NCI-H2029 treated with DMSO at 0.1 percent for 48 hours (cell line): ENCODE results near the gene MND1.
"Not testable (repeated sequence)": the region's sequence is repeated elsewhere in the genome, so short reads cannot be mapped to it uniquely, and the experiment has no call there.

Source experiments
- DNase-seq: peaks from one replicate; lab custom pipeline; 2025; lab: John Stamatoyannopoulos, UW

Gene MND1

DNA sequence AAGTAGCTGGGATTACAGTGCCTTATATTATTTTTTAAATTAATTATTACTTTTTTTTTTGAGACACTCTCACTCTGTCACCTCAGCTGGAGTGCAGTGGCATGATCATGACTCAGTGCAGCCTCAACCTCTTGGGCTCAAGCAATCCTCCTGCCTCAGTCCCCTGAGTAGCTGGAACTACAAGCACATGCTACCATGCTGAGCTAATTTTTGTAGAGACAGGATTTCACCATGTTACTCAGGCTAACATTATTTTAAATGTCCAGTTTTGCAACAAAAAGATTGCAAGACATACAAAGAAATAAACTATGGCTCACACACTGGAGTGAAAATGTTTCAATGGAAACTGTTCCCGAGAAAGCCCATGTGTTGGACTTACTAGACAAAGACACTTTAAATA is 59.2 kb downstream of the MND1 start:
- DNase-seq = no peak

DNA sequence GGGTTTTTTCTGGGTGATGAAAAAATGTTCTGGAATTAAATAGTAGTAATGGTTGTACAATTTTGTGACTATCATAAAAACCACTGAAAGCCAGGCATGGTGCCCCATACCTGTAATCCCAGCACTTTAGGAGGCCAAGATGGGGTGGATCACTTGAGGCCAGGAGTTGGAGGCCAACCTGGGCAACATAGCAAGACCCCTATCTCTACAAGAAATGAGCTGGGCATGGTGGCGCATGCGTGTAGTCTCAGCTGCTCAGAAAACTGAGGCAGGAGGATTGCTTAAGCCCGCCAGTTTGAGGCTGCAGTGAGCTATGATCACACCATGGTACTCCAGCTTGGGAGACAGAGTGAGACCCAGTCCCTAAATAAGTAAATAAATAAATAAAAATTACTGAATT is 63.4 kb downstream of the MND1 start:
- DNase-seq = no peak

DNA sequence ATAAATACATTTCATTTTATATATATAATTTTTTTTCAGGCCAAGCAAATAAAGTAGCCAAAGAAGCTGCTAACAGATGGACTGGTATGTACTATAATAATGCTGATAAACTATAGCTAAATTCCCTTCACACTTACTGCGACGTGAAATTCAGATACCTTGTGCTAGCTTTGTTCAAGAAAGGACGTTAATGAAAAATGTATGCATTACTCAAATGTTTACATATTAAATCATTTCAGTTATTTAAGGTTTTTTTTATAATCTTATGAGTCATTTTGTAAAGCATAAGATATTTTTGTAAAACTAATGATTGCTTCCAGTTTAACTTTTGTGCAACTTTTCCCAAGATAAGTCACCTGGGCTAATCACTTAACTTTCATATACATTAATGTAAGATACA is 64.4 kb downstream of the MND1 start:
- no peak for DNase-seq

DNA sequence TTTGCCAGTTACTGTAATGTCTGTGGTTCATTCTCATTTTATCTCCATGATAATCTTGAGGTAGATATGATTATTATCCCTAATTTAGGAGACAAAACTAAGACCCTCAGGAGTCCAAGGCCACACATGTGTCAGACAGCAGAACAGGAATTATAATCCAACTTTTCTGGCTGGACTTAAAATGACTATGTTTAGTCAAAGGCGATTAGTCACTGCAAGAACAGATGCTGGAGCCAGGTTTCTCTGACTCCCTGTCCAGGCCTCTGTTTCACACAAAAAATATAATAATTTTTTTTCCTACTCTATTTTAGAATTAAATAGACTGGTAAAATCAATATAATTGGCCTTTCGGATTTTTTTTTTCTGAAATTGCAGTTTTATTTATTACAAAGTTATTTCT is 64.9 kb downstream of the MND1 start:
- no peak for DNase-seq

DNA sequence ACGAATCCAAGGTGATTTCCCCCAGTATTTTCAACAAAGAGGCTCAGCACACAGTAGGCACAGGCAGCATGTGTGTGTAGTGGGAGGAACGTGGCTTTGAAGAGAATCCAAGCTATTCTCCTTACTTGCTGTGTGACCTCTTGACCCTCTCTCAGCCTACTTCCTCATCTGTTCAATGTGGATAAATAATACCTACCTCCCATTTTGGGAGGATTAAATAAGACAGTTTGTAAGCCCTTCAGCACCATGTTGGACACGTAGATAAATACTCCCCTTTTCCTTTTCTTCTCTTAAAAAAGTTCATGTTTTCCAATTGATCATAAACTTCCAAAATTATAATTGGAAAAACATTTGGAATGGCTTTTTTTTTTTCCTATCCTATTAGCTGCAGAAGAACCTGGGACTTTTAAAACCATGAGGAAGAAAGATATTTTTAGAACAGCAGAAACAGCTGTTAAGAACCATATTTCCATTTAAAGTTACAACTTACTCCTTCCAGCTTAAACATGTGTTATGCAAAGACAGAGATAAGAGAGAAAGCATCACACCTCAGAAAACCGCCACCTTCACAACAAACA is 65.5 kb downstream of the MND1 start:
- DNase-seq = no peak

DNA sequence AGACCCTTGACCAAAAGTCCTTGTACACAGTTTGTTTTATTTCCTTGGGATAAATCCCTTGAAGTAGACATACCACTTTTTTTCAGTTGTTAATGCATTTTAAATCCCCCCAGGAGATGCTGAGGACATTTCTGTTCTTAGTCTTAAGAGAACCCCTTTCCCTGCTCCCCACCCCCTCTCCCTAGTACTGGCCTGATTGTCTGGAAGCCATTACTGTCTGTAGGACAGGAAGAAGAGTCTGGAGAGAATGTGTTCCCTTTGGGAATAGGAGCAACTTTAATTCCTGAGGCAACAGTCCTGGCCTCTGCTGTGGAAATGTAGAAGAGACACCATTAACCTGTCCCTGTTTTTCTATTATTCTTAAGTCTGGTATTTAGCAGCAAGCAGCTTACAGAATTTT is 69.4 kb downstream of the MND1 start:
- no peak for DNase-seq

DNA sequence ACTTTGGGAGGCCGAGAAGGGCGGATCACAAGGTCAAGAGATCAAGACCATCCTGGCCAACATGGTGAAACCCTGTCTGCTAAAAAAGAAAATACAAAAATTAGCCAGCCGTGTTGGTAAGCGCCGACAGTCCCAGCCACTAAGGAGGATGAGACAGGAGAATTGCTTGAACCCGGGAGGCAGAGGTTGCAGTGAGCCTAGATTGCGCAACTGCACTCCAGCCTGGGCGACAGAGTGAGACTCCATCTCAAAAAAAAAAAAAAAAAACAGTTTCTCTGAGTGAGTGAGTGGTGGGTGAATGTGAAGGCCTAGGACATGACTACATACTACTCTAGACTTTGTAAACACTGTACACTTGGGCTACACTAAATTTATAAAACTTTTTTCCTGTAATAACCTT is 72.0 kb downstream of the MND1 start:
- not testable (repeated sequence) for DNase-seq

DNA sequence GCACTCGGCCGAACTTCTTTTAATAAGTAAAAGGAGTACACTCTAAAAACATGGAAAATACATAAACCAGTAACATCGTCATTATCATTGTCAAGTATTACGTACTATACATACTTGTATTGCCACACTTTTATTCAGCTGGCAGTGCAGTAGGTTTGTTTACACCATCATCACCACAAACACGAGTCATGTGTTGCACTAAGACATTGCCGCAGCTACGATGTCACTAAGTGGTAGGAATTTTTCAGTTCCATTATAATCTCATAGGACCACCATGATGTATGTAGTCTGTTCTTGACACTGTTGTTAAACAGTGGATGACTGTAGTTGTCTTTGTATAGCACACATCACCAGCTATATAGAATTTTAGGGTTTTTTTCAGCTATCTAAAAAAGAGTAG is 73.6 kb downstream of the MND1 start:
- no peak for DNase-seq

DNA sequence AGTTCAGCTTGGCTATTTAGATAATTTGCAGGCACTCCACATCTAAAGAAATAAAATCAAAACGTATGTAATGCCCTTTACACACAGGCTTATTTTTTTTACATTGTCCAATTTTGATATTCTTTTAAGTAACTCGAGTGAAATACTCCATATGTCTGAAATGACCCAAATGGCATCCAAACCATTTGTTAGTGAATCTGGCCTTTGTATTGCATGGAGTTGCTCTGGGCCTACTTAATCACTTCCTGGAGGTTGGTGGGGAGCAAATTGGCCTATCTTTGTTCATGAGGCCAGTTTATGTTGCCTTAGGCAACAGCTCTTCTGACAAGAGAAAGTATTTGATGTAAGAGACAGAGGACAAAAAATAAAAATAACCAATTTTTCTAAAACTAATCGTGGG is 74.1 kb downstream of the MND1 start:
- DNase-seq = no peak

DNA sequence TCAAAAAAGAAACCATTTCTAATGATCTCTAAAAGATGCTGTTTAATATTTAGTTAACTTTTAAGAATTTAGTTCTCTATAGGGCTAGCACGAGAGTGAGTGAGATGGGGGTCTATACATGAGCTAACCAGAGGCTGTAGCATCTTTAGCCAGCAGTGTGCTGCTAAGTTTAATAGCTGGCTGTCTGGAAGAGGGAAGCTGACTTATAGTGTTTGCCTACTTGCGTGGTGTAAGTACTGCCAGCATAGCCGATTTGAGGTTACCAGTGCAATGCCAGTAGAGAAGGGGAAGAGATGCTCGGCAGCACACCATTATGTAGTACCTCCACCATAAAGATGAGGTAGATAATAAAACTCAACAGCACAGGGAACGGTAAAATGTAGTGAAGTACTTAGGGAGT is 74.5 kb downstream of the MND1 start:
- DNase-seq = no peak

DNA sequence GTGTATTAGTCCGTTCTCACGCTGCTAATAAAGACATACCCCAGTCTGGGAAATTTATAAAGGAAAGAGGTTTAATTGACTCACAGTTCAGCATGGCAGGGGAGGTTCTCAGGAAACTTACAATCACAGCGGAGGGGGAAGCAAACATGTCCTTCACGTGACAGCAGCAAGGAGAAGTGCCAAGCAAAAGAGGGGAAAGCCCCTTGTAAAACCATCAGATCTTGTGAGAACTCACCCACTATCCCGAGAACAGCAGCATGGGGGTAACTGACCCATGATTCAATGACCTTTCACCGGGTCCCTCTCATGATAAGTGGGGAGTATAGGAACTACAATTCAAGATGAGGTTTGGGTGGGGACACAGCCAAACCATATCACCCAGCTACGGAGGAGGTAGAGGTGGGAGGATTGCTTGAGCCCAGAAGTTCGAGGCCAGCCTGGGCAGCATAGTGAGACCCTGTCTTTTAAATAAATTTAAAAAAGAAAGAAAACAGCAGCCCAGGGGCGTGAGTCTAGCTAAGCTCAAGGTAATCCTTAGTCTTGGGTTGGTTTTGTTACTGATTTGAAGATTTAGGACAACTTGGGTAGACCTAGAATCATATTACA is 75.3 kb downstream of the MND1 start:
- no peak for DNase-seq

GRCh38 chr4:153420361-153420760 is 75.9 kb downstream of the MND1 start:
- no peak for DNase-seq

- DNase-seq = no peak
Observed at GRCh38 chr4:153421941-153422340, 77.5 kb downstream of the MND1 start.

- no peak for DNase-seq
Observed at GRCh38 chr4:153426207-153426885, 81.9 kb downstream of the MND1 start.

GRCh38 chr4:153427363-153428071 is 83.0 kb downstream of the MND1 start:
- DNase-seq = no peak

DNA sequence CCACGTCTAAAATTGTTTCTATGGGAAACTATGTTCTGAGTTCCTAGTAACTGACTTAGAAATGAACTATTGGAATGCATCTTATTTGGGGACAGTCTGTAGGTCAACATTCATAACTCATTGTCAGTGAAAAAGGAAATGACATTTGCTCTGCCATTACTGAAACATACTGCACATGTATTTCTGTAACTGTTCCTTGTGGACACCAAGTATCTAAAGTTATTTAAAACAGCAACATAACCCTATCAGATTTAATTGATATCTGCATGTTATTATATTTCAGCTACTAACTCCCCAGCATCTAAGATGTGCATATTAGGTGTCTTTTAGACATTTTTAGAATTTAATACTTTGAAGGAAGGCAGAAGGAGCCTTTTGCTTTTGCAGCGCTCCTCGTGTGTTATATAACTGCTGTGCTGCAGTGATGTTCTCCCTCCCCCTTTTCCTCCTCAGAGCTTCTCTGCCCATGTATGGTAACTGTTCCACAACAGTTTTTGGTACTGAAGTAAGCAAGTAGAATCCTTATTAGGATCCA is 84.5 kb downstream of the MND1 start:
- no peak for DNase-seq

DNA sequence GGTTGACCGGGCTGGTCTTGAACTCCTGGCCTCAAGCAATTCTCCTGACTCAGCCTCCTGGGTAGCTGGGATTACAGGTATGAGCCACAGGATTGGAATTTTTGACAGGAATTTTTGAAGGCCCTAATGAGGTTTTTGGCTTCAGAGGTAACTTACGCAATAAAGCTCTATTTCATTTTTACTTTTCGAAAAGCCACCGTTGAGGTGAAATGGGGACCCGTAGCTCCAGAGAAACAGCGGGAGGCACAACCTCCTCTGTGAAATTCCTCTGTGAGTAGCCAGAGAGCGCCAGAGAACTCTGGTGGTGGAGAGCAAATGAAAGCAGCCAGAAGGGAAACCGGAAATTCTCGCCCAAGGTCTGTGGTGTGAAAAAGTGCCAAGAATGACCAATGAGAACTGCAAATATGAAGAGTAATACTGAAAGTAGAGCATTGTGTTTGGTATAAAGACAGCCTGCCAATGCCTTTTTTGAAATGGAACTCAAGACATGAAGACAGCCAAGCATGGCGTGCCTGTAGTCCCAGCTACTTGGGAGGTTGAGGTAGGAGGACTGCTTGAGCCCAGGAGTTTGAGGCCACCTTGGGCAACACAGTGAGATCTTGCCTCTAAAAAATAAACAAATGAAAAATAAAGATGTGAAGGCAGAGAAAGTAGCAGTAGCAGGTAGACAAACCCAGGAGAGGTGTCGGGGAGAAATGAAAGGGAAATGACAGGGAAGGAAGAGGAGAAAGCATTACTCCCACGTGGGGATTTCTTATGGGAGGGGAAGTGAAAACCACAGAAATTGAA is 88.7 kb downstream of the MND1 start:
- no peak for DNase-seq

DNA sequence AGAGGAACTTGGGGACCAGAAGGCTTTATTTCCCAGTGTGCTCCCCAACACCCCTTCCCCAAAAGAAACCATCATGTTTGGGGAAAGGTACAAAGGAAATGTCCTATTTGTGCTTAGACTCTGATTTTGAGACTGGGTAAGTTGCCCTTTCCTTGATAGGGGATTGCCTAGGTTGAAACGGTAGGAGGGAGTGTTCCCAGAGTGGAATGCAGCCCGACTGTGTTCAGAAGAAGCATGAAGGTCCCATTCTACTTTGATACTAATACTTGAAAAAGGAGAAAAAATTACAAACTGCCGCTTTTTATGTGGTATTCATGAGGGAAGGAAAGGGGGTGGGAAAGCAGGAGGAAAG is 89.2 kb downstream of the MND1 start:
- no peak for DNase-seq

GRCh38 chr4:153434190-153434589 is 89.7 kb downstream of the MND1 start:
- no peak for DNase-seq

GRCh38 chr4:153438916-153439756 is 94.6 kb downstream of the MND1 start:
- no peak for DNase-seq

DNA sequence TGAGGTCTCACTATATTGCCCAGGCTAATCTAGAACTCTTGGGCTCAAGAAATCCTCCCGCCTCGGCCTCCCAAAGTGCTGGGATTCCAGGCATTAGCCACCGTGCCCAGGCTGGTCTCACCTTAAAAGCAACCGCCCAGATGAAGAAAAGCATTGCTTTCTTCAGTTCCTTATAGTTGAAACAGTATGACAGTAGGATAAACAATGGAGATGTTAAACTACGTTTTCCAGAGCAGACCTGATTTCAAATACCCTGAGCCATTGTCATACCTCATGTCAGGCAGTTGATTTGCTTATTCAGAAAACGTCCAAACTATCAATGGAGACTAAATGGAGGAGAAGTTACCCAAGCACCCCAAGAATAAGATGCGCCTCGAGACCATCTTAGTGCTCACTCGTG is 95.3 kb downstream of the MND1 start:
- DNase-seq = no peak
